ENCODE measurements around the gene PSME2. TPM values are rescaled to one million over a fixed set of nuclear protein-coding genes. Genes with fewer than 3 reads are reported as not detected.
A peak's percentile ranks its signal among the peaks of the same experiment; 100 is the strongest.

Gene PSME2
- total and polyA plus RNA-seq, 7 experiments from 2014 or later, result 120 to 777 (median 146) TPM

DNA sequence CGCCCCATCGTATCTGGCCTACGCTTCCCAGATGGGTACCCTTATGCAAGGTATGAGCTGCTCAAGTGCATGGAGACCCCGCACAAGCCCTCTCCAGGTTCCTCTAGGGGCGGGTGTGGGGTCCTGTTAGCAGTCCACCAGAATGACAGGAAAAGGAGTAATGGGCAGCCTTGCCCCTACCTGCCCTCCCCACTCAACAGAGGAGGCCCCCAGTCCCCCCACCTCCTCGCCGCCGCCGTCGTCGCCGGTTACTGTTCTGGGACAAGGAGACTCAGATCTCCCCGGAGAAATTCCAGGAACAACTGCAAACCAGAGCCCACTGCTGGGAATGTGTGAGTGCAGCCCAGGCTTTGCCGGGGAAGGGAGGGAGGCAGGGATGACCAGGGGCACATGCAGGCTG is 31.5 kb upstream of the PSME2 start:
- Mint-ChIP-seq H3K9me3 (peaks cover 0 to 2% (median 0%) of the 10 kb centered on the region in 11 donors), H3K4me1 (peaks cover 0 to 20% (median 12%) of the 10 kb centered on the region in 7 donors), H3K4me3 (no peak overlapping the region), H3K27ac (peak overlapping the region in 1 of 9 donors; percentile 24), H3K36me3 (peaks cover 0 to 38% (median 4%) of the 10 kb centered on the region in 5 donors), H3K27me3 (no peaks in the 10 kb centered on the region)
- ChIA-PET CTCF (no interaction called here), POLR2A (interaction anchor here (2.7 kb wide), 1 partner anchor 11 kb away, joined by 9 read pairs; the partner anchor contains the start of gene IPO4)
- no peak for DNase-seq
- H3K4me1 ChIP-seq (ENCODE audit: control insufficient read depth in 2 of 2, insufficient read depth in 2 of 2, low read length in 2 of 2), result no peaks in the 10 kb centered on the region
- H3K9me3 ChIP-seq (ENCODE audit: control insufficient read depth in 2 of 3, low read length in 3 of 3), result no peaks in the 10 kb centered on the region
- no peak overlapping the region for H3K4me3 ChIP-seq (ENCODE audit: low read length)
- intact Hi-C loops (cut with micrococcal nuclease), result no loop called here
- ATAC-seq, result no peak
- H3K36me3 ChIP-seq (ENCODE audit: control insufficient read depth in 2 of 3, insufficient read depth in 3 of 3, low read length in 3 of 3), result peaks cover 0 to 70% (median 15%) of the 10 kb centered on the region in 3 experiments
- no peaks in the 10 kb centered on the region for H3K27me3 ChIP-seq (ENCODE audit: control insufficient read depth in 2 of 2, insufficient read depth in 2 of 2, low read length in 2 of 2)
- H3K27ac ChIP-seq (ENCODE audit: low read depth, low read length), result no peak overlapping the region

DNA sequence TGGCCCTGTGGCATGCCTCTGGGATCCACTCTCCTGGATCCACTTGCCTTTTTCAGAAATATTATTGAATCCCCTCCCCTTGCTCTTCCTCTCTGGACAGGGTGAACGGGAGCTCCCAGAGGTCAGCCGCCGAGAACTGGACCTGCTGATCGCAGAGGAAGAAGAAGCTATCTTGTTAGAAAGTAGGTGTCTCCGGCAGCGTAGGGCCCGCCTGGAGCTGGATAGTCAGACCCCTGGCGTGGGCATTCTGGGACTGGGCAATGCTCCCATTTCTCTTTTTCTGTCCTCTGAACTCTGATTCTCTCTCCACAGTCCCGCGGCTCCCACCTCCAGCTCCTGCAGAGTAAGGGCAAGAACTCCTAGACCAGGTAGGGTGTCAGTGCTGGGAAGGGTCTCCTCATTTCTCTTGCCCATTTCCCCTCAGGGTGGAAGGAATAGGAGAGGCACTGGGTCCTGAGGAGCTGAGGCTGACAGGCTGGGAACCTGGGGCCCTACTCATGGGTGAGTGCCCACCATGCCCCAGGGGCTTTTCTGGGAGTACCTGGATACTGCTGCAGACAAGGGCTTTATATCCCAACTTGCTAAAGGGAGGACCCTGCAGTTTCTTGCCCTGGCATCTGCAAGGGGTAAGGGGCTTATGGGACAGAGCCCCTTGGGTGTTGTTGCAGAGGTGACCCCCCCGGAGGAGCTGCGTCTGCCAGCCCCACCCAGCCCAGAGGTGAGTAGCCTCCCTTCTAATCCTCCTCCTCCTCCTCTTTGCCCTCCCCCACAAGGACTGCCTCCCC is 30.8 kb upstream of the PSME2 start:
- H3K4me3 ChIP-seq (ENCODE audit: low read length), result no peak overlapping the region
- H3K9me3 Mint-ChIP-seq, result no peaks in the 10 kb centered on the region
- POLR2A ChIA-PET, result interaction anchor here (0.9 to 1.1 kb wide), 2 partner anchors 11 to 22 kb away, joined by 3 read pairs; partner anchors contain the start of gene IPO4
- ATAC-seq (no peak), DNase-seq (no peak)
- no peak overlapping the region for H3K27ac ChIP-seq (ENCODE audit: low read depth, low read length)
- H3K36me3 Mint-ChIP-seq, result peaks cover 0 to 39% (median 4%) of the 10 kb centered on the region in 5 donors
- H3K4me1 ChIP-seq (ENCODE audit: control insufficient read depth in 2 of 2, insufficient read depth in 2 of 2, low read length in 2 of 2), result peaks cover 0 to 2% of the 10 kb centered on the region in 2 donors
- CTCF ChIA-PET, result interaction anchor here (0.5 kb wide), 1 partner anchor 146 kb away, joined by 8 read pairs; no protein-coding TSS in a partner anchor
- peaks cover 0 to 21% (median 15%) of the 10 kb centered on the region in 7 donors for H3K4me1 Mint-ChIP-seq
- peak overlapping the region in 3 of 9 donors; percentile 69 to 81 (median 72) for H3K27ac Mint-ChIP-seq
- H3K4me3 Mint-ChIP-seq, result no peak overlapping the region
- H3K27me3 Mint-ChIP-seq, result no peaks in the 10 kb centered on the region
- intact Hi-C loops (cut with micrococcal nuclease), result no loop called here
- H3K9me3 ChIP-seq (ENCODE audit: control insufficient read depth in 2 of 3, low read length in 3 of 3), result no peaks in the 10 kb centered on the region
- peaks cover 0 to 63% (median 13%) of the 10 kb centered on the region in 3 experiments for H3K36me3 ChIP-seq (ENCODE audit: control insufficient read depth in 2 of 3, insufficient read depth in 3 of 3, low read length in 3 of 3)
- no peaks in the 10 kb centered on the region for H3K27me3 ChIP-seq (ENCODE audit: control insufficient read depth in 2 of 2, insufficient read depth in 2 of 2, low read length in 2 of 2)

DNA sequence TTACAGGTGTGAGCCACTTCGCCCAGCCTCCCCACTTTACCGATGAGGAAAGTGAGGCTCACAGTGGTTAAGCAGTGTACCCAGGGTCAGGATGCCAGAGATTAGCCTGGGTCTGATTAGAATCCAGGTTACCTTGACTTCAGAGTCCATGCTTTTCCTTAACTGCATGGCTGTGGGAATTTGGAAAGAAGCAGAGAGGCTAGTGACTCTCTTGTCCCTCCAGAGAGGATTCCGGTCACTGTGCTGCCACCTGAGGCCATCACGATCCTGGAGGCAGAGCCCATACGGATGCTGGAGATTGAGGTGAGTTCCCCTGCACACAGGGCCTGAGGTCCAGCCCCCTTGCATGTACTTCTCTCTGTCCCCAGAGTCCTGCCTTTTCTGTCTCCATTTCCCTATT is 30.2 kb upstream of the PSME2 start:
- intact Hi-C loops (cut with micrococcal nuclease), result no loop called here
- Histone ChIP-seq H3K36me3 (ENCODE audit: control insufficient read depth in 2 of 3, insufficient read depth in 3 of 3, low read length in 3 of 3) (peaks cover 0 to 57% (median 13%) of the 10 kb centered on the region in 3 experiments), H3K9me3 (ENCODE audit: control insufficient read depth in 2 of 3, low read length in 3 of 3) (no peaks in the 10 kb centered on the region), H3K27ac (ENCODE audit: low read depth, low read length) (no peak overlapping the region), H3K4me1 (ENCODE audit: control insufficient read depth in 2 of 2, insufficient read depth in 2 of 2, low read length in 2 of 2) (peaks cover 0 to 7% of the 10 kb centered on the region in 2 donors), H3K4me3 (ENCODE audit: low read length) (no peak overlapping the region), H3K27me3 (ENCODE audit: control insufficient read depth in 2 of 2, insufficient read depth in 2 of 2, low read length in 2 of 2) (no peaks in the 10 kb centered on the region)
- no peak overlapping the region for H3K4me3 Mint-ChIP-seq
- DNase-seq (no peak), ATAC-seq (no peak)
- H3K27ac Mint-ChIP-seq, result peak overlapping the region in 1 of 9 donors; percentile 81
- ChIA-PET CTCF (interaction anchor here (0.5 to 0.7 kb wide), 2 partner anchors 62 to 146 kb away, joined by 4 to 8 read pairs; partner anchors contain the start of gene DCAF11), POLR2A (interaction anchor here (0.6 to 1.1 kb wide), 3 partner anchors 12 to 87 kb away, joined by 3 read pairs; partner anchors contain the start of gene IPO4)
- peaks cover 0 to 39% (median 4%) of the 10 kb centered on the region in 5 donors for H3K36me3 Mint-ChIP-seq
- peaks cover under 1 to 26% (median 18%) of the 10 kb centered on the region in 7 donors for H3K4me1 Mint-ChIP-seq
- no peaks in the 10 kb centered on the region for H3K27me3 Mint-ChIP-seq
- no peaks in the 10 kb centered on the region for H3K9me3 Mint-ChIP-seq

DNA sequence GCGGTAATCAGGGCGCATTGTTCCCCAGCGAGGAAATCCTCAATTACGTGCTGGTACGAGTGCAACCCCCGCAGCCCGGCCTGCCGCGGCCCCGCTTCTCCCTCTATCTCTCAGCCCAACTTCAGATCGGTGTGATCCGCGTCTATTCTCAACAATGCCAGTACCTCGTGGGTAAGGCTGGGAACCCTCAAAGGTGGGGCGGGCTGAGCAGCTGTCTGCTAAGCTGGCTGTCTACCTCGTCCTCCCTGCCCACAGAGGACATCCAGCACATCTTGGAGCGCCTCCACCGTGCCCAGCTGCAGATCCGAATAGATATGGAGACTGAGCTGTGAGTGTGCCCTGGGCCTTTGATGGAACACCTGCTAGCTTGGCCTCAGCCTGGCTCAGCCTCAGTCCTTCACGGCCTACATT is 26.5 kb upstream of the PSME2 start:
- peaks cover 6 to 32% (median 6%) of the 10 kb centered on the region in 3 experiments for H3K36me3 ChIP-seq (ENCODE audit: control insufficient read depth in 2 of 3, insufficient read depth in 3 of 3, low read length in 3 of 3)
- POLR2A ChIA-PET, result interaction anchor here (0.7 to 2.4 kb wide), 6 partner anchors 10 to 64 kb away, joined by 3 to 11 read pairs (median 4); partner anchors contain the start of genes DCAF11, IRF9 and NRL

DNA sequence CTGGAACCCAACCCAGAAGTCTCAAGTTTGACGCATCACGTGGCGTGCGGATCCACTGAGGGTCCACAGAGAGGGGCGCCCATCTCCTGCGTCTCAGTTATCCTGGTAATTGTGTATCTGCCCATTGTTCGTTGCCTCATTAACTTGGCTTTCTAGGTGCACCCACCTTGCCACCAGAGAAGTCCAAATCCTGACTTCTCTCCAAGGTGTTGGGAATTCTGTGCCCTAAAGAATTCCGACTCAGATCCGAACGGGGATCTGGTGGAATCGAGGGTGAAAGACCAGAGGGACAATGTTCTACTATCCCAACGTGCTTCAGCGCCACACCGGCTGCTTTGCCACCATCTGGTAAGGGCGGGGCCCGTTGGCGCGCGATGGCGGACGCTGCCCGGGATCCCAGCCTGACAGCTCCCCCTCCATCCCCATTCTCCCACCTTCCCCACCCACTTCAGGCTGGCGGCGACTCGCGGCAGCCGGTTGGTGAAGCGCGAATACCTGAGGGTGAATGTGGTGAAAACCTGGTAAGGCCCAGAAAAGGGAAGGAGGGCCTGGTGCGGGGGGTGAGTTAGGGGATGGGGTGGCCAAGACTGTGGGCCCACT is 26.0 kb upstream of the PSME2 start:
- Mint-ChIP-seq H3K27ac (peak overlapping the region; percentile 28 to 93 (median 79)), H3K9me3 (no peaks in the 10 kb centered on the region), H3K36me3 (peaks cover 0 to 38% (median 15%) of the 10 kb centered on the region in 5 donors), H3K4me1 (peaks cover 11 to 52% (median 41%) of the 10 kb centered on the region in 7 donors), H3K4me3 (peak overlapping the region; percentile 39 to 94 (median 88)), H3K27me3 (no peaks in the 10 kb centered on the region)
- peaks cover 6 to 32% (median 10%) of the 10 kb centered on the region in 3 experiments for H3K36me3 ChIP-seq (ENCODE audit: control insufficient read depth in 2 of 3, insufficient read depth in 3 of 3, low read length in 3 of 3)
- no peaks in the 10 kb centered on the region for H3K27me3 ChIP-seq (ENCODE audit: control insufficient read depth in 2 of 2, insufficient read depth in 2 of 2, low read length in 2 of 2)
- H3K4me1 ChIP-seq (ENCODE audit: control insufficient read depth in 2 of 2, insufficient read depth in 2 of 2, low read length in 2 of 2), result peaks cover 0 to 13% of the 10 kb centered on the region in 2 donors
- no peaks in the 10 kb centered on the region for H3K9me3 ChIP-seq (ENCODE audit: control insufficient read depth in 2 of 3, low read length in 3 of 3)
- peak overlapping the region; percentile 40 for H3K27ac ChIP-seq (ENCODE audit: low read depth, low read length)
- POLR2A ChIA-PET, result interaction anchor here (0.7 to 2.4 kb wide), 7 partner anchors 11 to 63 kb away, joined by 3 to 11 read pairs (median 3); partner anchors contain the start of genes DCAF11, IRF9 and NRL
- intact Hi-C loops (cut with micrococcal nuclease), result no loop called here
- CTCF ChIA-PET, result interaction anchor here (0.6 kb wide), 1 partner anchor 10 kb away, joined by 3 read pairs; no protein-coding TSS in a partner anchor
- no peak for ATAC-seq
- no peak for DNase-seq
- peak overlapping the region; percentile 58 for H3K4me3 ChIP-seq (ENCODE audit: low read length)

More for the DNA sequence above, 26.5 kb upstream of the PSME2 start:
- peak overlapping the region; percentile 1 for H3K27ac ChIP-seq (ENCODE audit: low read depth, low read length)
- no peak overlapping the region for H3K4me3 ChIP-seq (ENCODE audit: low read length)
- no peak for ATAC-seq
- Mint-ChIP-seq H3K36me3 (peaks cover 0 to 39% (median 12%) of the 10 kb centered on the region in 5 donors), H3K9me3 (no peaks in the 10 kb centered on the region), H3K4me1 (peaks cover 9 to 47% (median 37%) of the 10 kb centered on the region in 7 donors), H3K27ac (peak overlapping the region; percentile 19 to 88 (median 75)), H3K27me3 (no peaks in the 10 kb centered on the region), H3K4me3 (peak overlapping the region in 9 of 10 donors; percentile 33 to 94 (median 66))
- H3K4me1 ChIP-seq (ENCODE audit: control insufficient read depth in 2 of 2, insufficient read depth in 2 of 2, low read length in 2 of 2), result peaks cover 0 to 13% of the 10 kb centered on the region in 2 donors
- H3K9me3 ChIP-seq (ENCODE audit: control insufficient read depth in 2 of 3, low read length in 3 of 3), result no peaks in the 10 kb centered on the region
- intact Hi-C loops (cut with micrococcal nuclease), result no loop called here
- CTCF ChIA-PET, result no interaction called here
- no peaks in the 10 kb centered on the region for H3K27me3 ChIP-seq (ENCODE audit: control insufficient read depth in 2 of 2, insufficient read depth in 2 of 2, low read length in 2 of 2)
- no peak for DNase-seq
